SK-N-SH (cell line): ENCODE measurements around the gene ABCC5. TPM values are rescaled to one million over a fixed set of nuclear protein-coding genes. Genes with fewer than 3 reads are reported as not detected.

Experiments used
- CTCF ChIA-PET: fragments of 300-600, 350-600 bp; formaldehyde crosslinking; extraction: SDS; loops from one replicate; lab custom pipeline; 2021; lab: Yijun Ruan, JAX
- POLR2A ChIA-PET: fragments of 350-600 bp; sonication (Branson Sonifier 250); formaldehyde crosslinking; extraction: SDS; loops from one replicate; lab custom pipeline; 2020; ENCODE audit warnings: antibody characterized with exemption, inconsistent platforms; lab: Yijun Ruan, JAX
- DNase-seq: peaks from one replicate; pipeline ENCODE4 v3.0.0; 2012
- H2AFZ ChIP-seq: fragments of 200-600 bp; sonication (generic); 2 replicates; pipeline ENCODE4 v1.8.1; 2016; ENCODE audit warnings: antibody characterized with exemption, mild to moderate bottlenecking, low read depth
- H3F3A ChIP-seq: fragments of 200-600 bp; sonication (generic); replicated peaks from 2 replicates; pipeline ENCODE3; 2016; ENCODE audit warnings: antibody characterized with exemption, mild to moderate bottlenecking; ENCODE audit not compliant: insufficient read depth
- H3K27ac ChIP-seq, 2 experiments: fragments of 200-500 bp in 1 of 2; fragments of 200-600 bp in 1 of 2; sonication (Bioruptor generic) in 1 of 2; sonication (generic), shearing (Covaris generic) in 1 of 2; 2 replicates each; pipeline versions ENCODE4 v1.5.1 to v1.6.1; 2014 to 2016; ENCODE audit warnings: low read depth in 2 of 2, inconsistent platforms in 1 of 2, low read length in 1 of 2, mild to moderate bottlenecking in 1 of 2, mixed read lengths in 1 of 2
- H3K27me3 ChIP-seq: fragments of 200-600 bp; sonication (generic), shearing (Covaris generic); 2 replicates; pipeline ENCODE4 v1.6.1; 2016; ENCODE audit warnings: mixed run types; ENCODE audit not compliant: insufficient read depth
- H3K36me3 ChIP-seq, 2 experiments: fragments of 200-500 bp in 1 of 2; fragments of 200-600 bp in 1 of 2; sonication (Bioruptor generic) in 1 of 2; sonication (generic) in 1 of 2; replicated peaks in 1 of 2; 2 replicates each; pipeline versions ENCODE3 to v1.5.1; 2014 to 2016; ENCODE audit warnings: low read length in 1 of 2, mild to moderate bottlenecking in 1 of 2; ENCODE audit not compliant: insufficient read depth in 2 of 2, control insufficient read depth in 1 of 2
- H3K4me1 ChIP-seq, 2 experiments: fragments of 200-500 bp in 1 of 2; fragments of 200-600 bp in 1 of 2; sonication (Bioruptor generic) in 1 of 2; sonication (generic), shearing (Covaris generic) in 1 of 2; 2 replicates each; pipeline versions ENCODE4 v1.5.1 to v1.6.1; 2014 to 2016; ENCODE audit warnings: low read depth in 1 of 2, low read length in 1 of 2, mixed run types in 1 of 2; ENCODE audit not compliant: insufficient read depth in 2 of 2, control insufficient read depth in 1 of 2
- H3K4me2 ChIP-seq: fragments of 200-600 bp; sonication (generic), shearing (Covaris generic); 2 replicates; pipeline ENCODE4 v1.6.1; 2017; ENCODE audit warnings: mixed run types
- H3K4me3 ChIP-seq, 2 experiments: fragments of 200-500 bp in 1 of 2; fragments of 200-600 bp in 1 of 2; sonication (Bioruptor generic) in 1 of 2; sonication (generic), shearing (Covaris generic) in 1 of 2; 2 replicates each; pipeline versions ENCODE4 v1.5.1 to v1.8.1; 2014 to 2016; ENCODE audit warnings: low read depth in 2 of 2, inconsistent platforms in 1 of 2, low read length in 1 of 2, mild to moderate bottlenecking in 1 of 2, mixed read lengths in 1 of 2, moderate library complexity in 1 of 2
- H3K79me2 ChIP-seq: fragments of 200-600 bp; sonication (generic); 2 replicates; pipeline ENCODE4 v1.8.1; 2017; ENCODE audit warnings: mild to moderate bottlenecking; ENCODE audit not compliant: insufficient read depth
- H3K9ac ChIP-seq: fragments of 200-600 bp; sonication (generic); 2 replicates; pipeline ENCODE4 v1.6.1; 2017; ENCODE audit warnings: mixed run types
- H3K9me2 ChIP-seq: fragments of 200-600 bp; sonication (generic); 2 replicates; pipeline ENCODE4 v1.6.1; 2017; ENCODE audit warnings: mixed run types
- H3K9me3 ChIP-seq: fragments of 200-600 bp; sonication (generic); 2 replicates; pipeline ENCODE4 v1.6.1; 2017; ENCODE audit warnings: mixed run types, mild to moderate bottlenecking, moderate library complexity
- H4K20me1 ChIP-seq: fragments of 200-600 bp; sonication (generic); 2 replicates; pipeline ENCODE4 v1.6.1; 2017; ENCODE audit warnings: mild to moderate bottlenecking, mixed run types; ENCODE audit not compliant: insufficient read depth
- ELF1 ChIP-seq: IDR thresholded peaks from 2 replicates; pipeline ENCODE4 v1.4.0; 2012
- EP300 ChIP-seq, 2 experiments: IDR thresholded peaks; 2 replicates each; pipeline versions ENCODE4 v1.4.0 to v1.6.1; 2012; ENCODE audit warnings: borderline replicate concordance in 1 of 2, low read depth in 1 of 2, low read length in 1 of 2
- EZH2phosphoT487 ChIP-seq: fragments of 200-600 bp; sonication (generic); IDR thresholded peaks from 2 replicates; pipeline ENCODE4 v1.6.1; 2017; ENCODE audit warnings: low read depth, mixed run types, mild to moderate bottlenecking, antibody characterized with exemption, moderate library complexity, borderline replicate concordance
- FOSL2 ChIP-seq: IDR thresholded peaks from 2 replicates; pipeline ENCODE4 v1.4.0; 2012; ENCODE audit warnings: low read depth, mild to moderate bottlenecking, moderate library complexity, borderline replicate concordance
- IRF3 ChIP-seq: fragments of 150-350 bp; IDR thresholded peaks from 2 replicates; pipeline ENCODE4 v1.6.1; 2016; ENCODE audit warnings: mild to moderate bottlenecking, low read depth, low read length
- JUND ChIP-seq: IDR thresholded peaks from 2 replicates; pipeline ENCODE4 v1.4.0; 2012
- MAX ChIP-seq: IDR thresholded peaks from 2 replicates; pipeline ENCODE4 v1.4.0; 2012; ENCODE audit warnings: low read depth
- MEF2A ChIP-seq: IDR thresholded peaks from 2 replicates; pipeline ENCODE4 v1.4.0; 2012; ENCODE audit warnings: low read depth, borderline replicate concordance
- MXI1 ChIP-seq: IDR thresholded peaks from 2 replicates; pipeline ENCODE4 v1.6.1; 2012; ENCODE audit warnings: mild to moderate bottlenecking, low read depth, low read length, improper control_type of control experiment
- NRF1 ChIP-seq: IDR thresholded peaks from 2 replicates; pipeline ENCODE4 v1.6.1; 2012; ENCODE audit warnings: low read depth, mild to moderate bottlenecking, low read length
- POLR2AphosphoS5 ChIP-seq: IDR thresholded peaks from 2 replicates; pipeline ENCODE4 v1.6.1; 2012; ENCODE audit warnings: low read depth, low read length
- RAD21 ChIP-seq: IDR thresholded peaks from 2 replicates; pipeline ENCODE4 v1.6.1; 2012; ENCODE audit warnings: mild to moderate bottlenecking, low read length
- RCOR1 ChIP-seq: fragments of 150-350 bp; IDR thresholded peaks from 2 replicates; pipeline ENCODE4 v1.6.1; 2017; ENCODE audit warnings: antibody characterized with exemption, low read length
- RFX5 ChIP-seq: IDR thresholded peaks from 2 replicates; pipeline ENCODE4 v1.6.1; 2012; ENCODE audit warnings: mild to moderate bottlenecking, improper control_type of control experiment, low read length
- RXRA ChIP-seq: IDR thresholded peaks from 2 replicates; pipeline ENCODE4 v1.4.0; 2012; ENCODE audit warnings: low read depth, mild to moderate bottlenecking, borderline replicate concordance
- WGBS: methylation state at CpG from one replicate; pipeline ENCODE4 v1.1.6; 2017; ENCODE audit warnings: low lambda C conversion rate; 5-methylcytosine and 5-hydroxymethylcytosine counted together
- polyA plus RNA-seq, 3 experiments: library from polyadenylated mRNA; depleted of rRNA; stranded (reverse); fragments of >200 nt; gene quantifications; 2 replicates each; pipeline ENCODE4 v1.2.3, GENCODE V29; 2012

The ABCC5 gene
- polyA plus RNA-seq, 1 of the 3 experiments (the other 2 are of a cell fraction) = 25.9 TPM

GRCh38 chr3:184016811-184017671, 643 bp downstream of the ABCC5 start (continued):
- peak; percentile 50; the same call in 1 of the 2 replicates for TF ChIP-seq MXI1
- TF ChIP-seq ELF1 = no peak

GRCh38 chr3:184016169-184016570, 1.5 kb downstream of the ABCC5 start:
- Histone ChIP-seq H3K4me1 (peaks cover 11 to 22% of the 10 kb centered on the region in 2 experiments; a peak in 3 of 4 replicates), H3K27me3 (no peaks in the 10 kb centered on the region), H3K36me3 (peaks cover 20 to 21% of the 10 kb centered on the region in 2 experiments), H2AFZ (no peak overlapping the region), H3K79me2 (peaks cover 26% of the 10 kb centered on the region), H3K4me2 (peak overlapping the region; percentile 93), H3K9me3 (no peaks in the 10 kb centered on the region), H3K27ac (peak overlapping the region in 1 of 2 experiments; percentile 60; a peak in 2 of 4 replicates), H4K20me1 (no peaks in the 10 kb centered on the region), H3K4me3 (peak overlapping the region; percentile 22 to 100; a peak in 3 of 4 replicates), H3K9me2 (no peaks in the 10 kb centered on the region), H3K9ac (no peak overlapping the region), H3F3A (no peaks in the 10 kb centered on the region)
- 48% methylated on average over 4 of the region's 5 CpGs for WGBS
- POLR2A ChIA-PET = interaction anchor here (1.0 kb wide), 1 partner anchor 120 kb away, joined by 3 read pairs; no protein-coding TSS in a partner anchor
- DNase-seq = no peak
- TF ChIP-seq MAX (no peak), IRF3 (no peak)
- CTCF ChIA-PET = interaction anchor here (0.8 to 5.3 kb wide), 12 partner anchors 9 to 291 kb away, joined by 3 to 55 read pairs (median 3); partner anchors contain the start of genes EEF1AKMT4 and PARL

GRCh38 chr3:184015381-184016019, 2.2 kb downstream of the ABCC5 start:
- Histone ChIP-seq H3K9ac (no peak overlapping the region), H4K20me1 (no peaks in the 10 kb centered on the region), H2AFZ (no peak overlapping the region), H3K9me3 (no peaks in the 10 kb centered on the region), H3F3A (no peaks in the 10 kb centered on the region), H3K9me2 (no peaks in the 10 kb centered on the region), H3K4me1 (peaks cover 11 to 22% of the 10 kb centered on the region in 2 experiments; a peak in 3 of 4 replicates), H3K79me2 (peaks cover 26% of the 10 kb centered on the region), H3K36me3 (peaks cover 21 to 23% of the 10 kb centered on the region in 2 experiments), H3K4me2 (peak overlapping the region; percentile 93), H3K27me3 (no peaks in the 10 kb centered on the region), H3K4me3 (peak overlapping the region; percentile 22 to 100; a peak in 3 of 4 replicates), H3K27ac (peak overlapping the region in 1 of 2 experiments; percentile 60; a peak in 2 of 4 replicates)
- TF ChIP-seq RXRA (no peak), MXI1 (no peak), FOSL2 (no peak), EZH2phosphoT487 (no peak), JUND (no peak), NRF1 (no peak), RFX5 (no peak), ELF1 (no peak), MEF2A (no peak), RAD21 (no peak), EP300 (IDR thresholded peaks at IDR 0.05; ENCODE audit: borderline replicate concordance in 1 of 2, low read depth in 1 of 2, low read length in 1 of 2) (peak in 1 of 2 experiments; percentile 40; a peak in 1 of 4 replicates), POLR2AphosphoS5 (no peak), RCOR1 (peak; percentile 42; the same call in 1 of the 2 replicates)
- WGBS = 58% methylated on average over 10 of the region's 10 CpGs
- DNase-seq = peak; percentile 71
- ChIA-PET POLR2A (interaction anchor here (1.0 kb wide), 1 partner anchor 119 kb away, joined by 3 read pairs; no protein-coding TSS in a partner anchor), CTCF (interaction anchor here (1.0 to 5.3 kb wide), 10 partner anchors 8 to 292 kb away, joined by 3 to 55 read pairs (median 4); partner anchors contain the start of gene EEF1AKMT4)
